Neutrophil (primary cell): ENCODE measurements around the gene CUBN.

Experiments
- H3K27ac ChIP-seq: fragments of 200-600 bp; sonication (generic); 2 replicates; pipeline ENCODE4 v1.5.1; 2016; ENCODE audit warnings: mild to moderate bottlenecking, moderate library complexity
- H3K27me3 ChIP-seq: fragments of 200-600 bp; sonication (generic); 2 replicates; pipeline ENCODE4 v1.6.0; 2016; ENCODE audit warnings: mild to moderate bottlenecking
- H3K36me3 ChIP-seq: fragments of 200-600 bp; sonication (generic); 2 replicates; pipeline ENCODE4 v1.5.1; 2017
- H3K4me1 ChIP-seq, 2 experiments: fragments of 200-600 bp in 1 of 2; sonication (generic) in 1 of 2; 1 replicate in 1 of 2; 2 replicates in 1 of 2; pipeline versions ENCODE4 v1.5.1 to v1.6.1; 2013 to 2016; ENCODE audit warnings: low read depth in 1 of 2, low read length in 1 of 2, mild to moderate bottlenecking in 1 of 2, moderate library complexity in 1 of 2; ENCODE audit not compliant: control insufficient read depth in 1 of 2, insufficient read depth in 1 of 2
- H3K4me3 ChIP-seq, 2 experiments: fragments of 200-600 bp in 1 of 2; sonication (generic) in 1 of 2; 1 replicate in 1 of 2; 2 replicates in 1 of 2; pipeline ENCODE4 v1.5.1; 2013 to 2016; ENCODE audit warnings: low read depth in 1 of 2, low read length in 1 of 2, mild to moderate bottlenecking in 1 of 2, moderate library complexity in 1 of 2
- H3K9me3 ChIP-seq: fragments of 200-600 bp; sonication (generic); 2 replicates; pipeline ENCODE4 v1.5.1; 2016
- CTCF ChIP-seq: fragments of 200-600 bp; sonication (generic); IDR thresholded peaks from 2 replicates; pipeline ENCODE4 v1.5.1; 2016; ENCODE audit warnings: antibody characterized with exemption

The CUBN gene

GRCh38 chr10:16941067-16941466, 188.5 kb downstream of the CUBN start:
- H3K27ac ChIP-seq: no peak overlapping the region
- no peaks in the 10 kb centered on the region for H3K27me3 ChIP-seq
- no peak for TF ChIP-seq CTCF
- H3K36me3 ChIP-seq: no peaks in the 10 kb centered on the region
- no peaks in the 10 kb centered on the region for H3K4me1 ChIP-seq
- H3K9me3 ChIP-seq: no peaks in the 10 kb centered on the region
- H3K4me3 ChIP-seq: no peak overlapping the region

DNA sequence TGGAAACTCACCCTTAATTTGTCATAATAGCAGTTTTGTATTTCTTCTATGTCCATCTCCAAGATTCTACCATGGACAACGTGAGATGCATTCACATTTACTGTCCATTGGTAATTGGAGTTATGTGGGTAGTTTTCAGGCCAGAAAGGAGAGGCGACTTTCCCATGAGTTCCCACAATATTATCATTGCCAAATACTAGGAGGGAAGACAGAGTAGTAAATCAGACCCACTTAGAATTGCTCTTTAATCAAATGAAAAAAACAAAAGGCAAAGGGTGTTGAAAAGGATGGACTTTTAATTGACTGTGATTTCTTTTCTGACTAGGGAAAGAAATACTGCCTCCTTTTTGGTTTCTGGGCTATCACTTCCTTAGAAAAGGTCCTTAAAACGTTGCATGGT, 190.7 kb downstream of the CUBN start:
- no peaks in the 10 kb centered on the region for H3K9me3 ChIP-seq
- TF ChIP-seq CTCF: no peak
- H3K36me3 ChIP-seq: no peaks in the 10 kb centered on the region
- H3K27me3 ChIP-seq: no peaks in the 10 kb centered on the region
- H3K27ac ChIP-seq: no peak overlapping the region
- H3K4me1 ChIP-seq: no peaks in the 10 kb centered on the region
- no peak overlapping the region for H3K4me3 ChIP-seq

DNA sequence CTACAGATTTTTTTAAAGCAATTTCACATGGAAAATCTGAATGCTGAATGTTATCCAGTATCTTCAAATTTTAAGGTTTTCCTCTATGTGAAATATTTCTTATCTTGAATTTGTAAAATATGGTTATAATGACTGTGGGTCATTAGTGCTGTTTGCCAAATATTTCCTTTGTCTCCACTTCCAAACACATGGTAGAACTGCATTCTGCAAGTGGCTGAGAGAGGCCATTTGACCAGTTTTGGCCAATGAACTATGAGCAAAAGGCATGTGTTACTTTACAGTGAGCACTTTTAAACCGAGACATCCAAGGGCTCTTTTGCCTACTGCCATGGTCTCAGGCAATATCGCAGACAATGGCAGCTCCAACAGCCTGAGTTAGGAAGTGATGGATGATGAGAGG, 195.2 kb downstream of the CUBN start:
- no peaks in the 10 kb centered on the region for H3K27me3 ChIP-seq
- H3K36me3 ChIP-seq: no peaks in the 10 kb centered on the region
- no peak overlapping the region for H3K27ac ChIP-seq

GRCh38 chr10:16933783-16934182, 195.8 kb downstream of the CUBN start:
- no peaks in the 10 kb centered on the region for H3K36me3 ChIP-seq
- no peaks in the 10 kb centered on the region for H3K4me1 ChIP-seq
- no peaks in the 10 kb centered on the region for H3K9me3 ChIP-seq
- H3K27ac ChIP-seq: no peak overlapping the region
- H3K27me3 ChIP-seq: no peaks in the 10 kb centered on the region
- no peak overlapping the region for H3K4me3 ChIP-seq
- TF ChIP-seq CTCF: no peak

More for the DNA sequence above, 195.2 kb downstream of the CUBN start:
- H3K9me3 ChIP-seq: no peaks in the 10 kb centered on the region
- no peak overlapping the region for H3K4me3 ChIP-seq
- H3K4me1 ChIP-seq: no peaks in the 10 kb centered on the region
- no peak for TF ChIP-seq CTCF

DNA sequence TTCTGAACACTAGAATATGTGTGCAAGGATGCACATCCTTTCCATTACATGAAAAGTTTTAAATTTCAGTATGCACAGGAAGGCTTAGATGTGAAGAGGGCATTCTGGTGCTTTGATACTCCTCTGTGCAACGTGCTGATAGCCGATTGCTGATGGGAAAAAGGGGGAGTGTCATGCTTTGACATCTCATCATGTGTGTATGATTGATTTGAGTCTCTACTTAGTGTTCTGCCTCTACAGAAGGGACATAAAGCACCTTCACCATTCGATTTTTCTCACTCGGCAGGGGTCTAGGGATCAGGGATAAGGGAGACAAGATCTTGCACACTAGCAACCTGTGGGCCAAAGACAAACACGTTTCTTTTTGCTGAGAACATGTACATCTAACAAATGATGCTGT, 197.7 kb downstream of the CUBN start:
- Histone ChIP-seq H3K4me1 (no peaks in the 10 kb centered on the region), H3K27ac (no peak overlapping the region), H3K27me3 (no peaks in the 10 kb centered on the region), H3K9me3 (no peaks in the 10 kb centered on the region), H3K36me3 (no peaks in the 10 kb centered on the region), H3K4me3 (no peak overlapping the region)
- no peak for TF ChIP-seq CTCF

- TF ChIP-seq CTCF: no peak
These were observed 199.1 kb downstream of the CUBN start for GRCh38 chr10:16930540-16930939.

More at GRCh38 chr10:16930540-16930939, 199.1 kb downstream of the CUBN start:
- Histone ChIP-seq H3K4me1 (no peaks in the 10 kb centered on the region), H3K27me3 (no peaks in the 10 kb centered on the region), H3K27ac (no peak overlapping the region), H3K36me3 (no peaks in the 10 kb centered on the region), H3K4me3 (no peak overlapping the region), H3K9me3 (no peaks in the 10 kb centered on the region)
